RCC 7860 (cell line): ENCODE measurements around the gene CNTN5.

Experiments
- DNase-seq: peaks from one replicate; pipeline ENCODE4 v3.0.0-alpha.2; 2015; ENCODE audit warnings: low spot score
- FAIRE-seq: peaks from 2 replicates; lab custom pipeline; 2012; peaks lifted over from hg19 to GRCh38; lab: Jason Lieb, UNC

Gene CNTN5

GRCh38 chr11:99489581-99489980 lies 468.8 kb downstream of the CNTN5 start:
- DNase-seq, result no peak
- FAIRE-seq, result no peak

GRCh38 chr11:99494065-99494464 lies 473.3 kb downstream of the CNTN5 start:
- DNase-seq (no peak), FAIRE-seq (no peak)

GRCh38 chr11:99501655-99502054 lies 480.9 kb downstream of the CNTN5 start:
- FAIRE-seq (no peak), DNase-seq (no peak)

- DNase-seq (no peak), FAIRE-seq (no peak)
These were observed 484.6 kb downstream of the CNTN5 start for GRCh38 chr11:99505316-99505715.

GRCh38 chr11:99505831-99506230 lies 485.1 kb downstream of the CNTN5 start:
- DNase-seq (no peak), FAIRE-seq (no peak)

GRCh38 chr11:99509863-99510262 lies 489.1 kb downstream of the CNTN5 start:
- no peak for DNase-seq
- FAIRE-seq, result no peak

- no peak for DNase-seq
- no peak for FAIRE-seq
These were observed 492.6 kb downstream of the CNTN5 start for GRCh38 chr11:99513368-99513767.

- FAIRE-seq (no peak), DNase-seq (no peak)
These were observed 498.3 kb downstream of the CNTN5 start for GRCh38 chr11:99519095-99519494.

- no peak for DNase-seq
- FAIRE-seq, result no peak
These were observed 501.9 kb downstream of the CNTN5 start for GRCh38 chr11:99522467-99523173.

GRCh38 chr11:99531468-99531867 lies 510.7 kb downstream of the CNTN5 start:
- no peak for DNase-seq
- FAIRE-seq, result no peak

GRCh38 chr11:99534812-99535211 lies 514.1 kb downstream of the CNTN5 start:
- FAIRE-seq (no peak), DNase-seq (no peak)

GRCh38 chr11:99535406-99535805 lies 514.7 kb downstream of the CNTN5 start:
- no peak for DNase-seq
- FAIRE-seq, result no peak

- FAIRE-seq (peak; percentile 86), DNase-seq (no peak)
These were observed 515.1 kb downstream of the CNTN5 start for GRCh38 chr11:99535819-99536218.

GRCh38 chr11:99537681-99538080 lies 516.9 kb downstream of the CNTN5 start:
- DNase-seq (no peak), FAIRE-seq (no peak)

GRCh38 chr11:99545616-99546015 lies 524.9 kb downstream of the CNTN5 start:
- FAIRE-seq (no peak), DNase-seq (no peak)

- FAIRE-seq (no peak), DNase-seq (no peak)
These were observed 527.5 kb downstream of the CNTN5 start for GRCh38 chr11:99548264-99548663.

GRCh38 chr11:99554232-99554903 lies 533.6 kb downstream of the CNTN5 start:
- no peak for DNase-seq
- FAIRE-seq, result no peak

- DNase-seq (no peak), FAIRE-seq (no peak)
These were observed 534.7 kb downstream of the CNTN5 start for GRCh38 chr11:99555486-99555885.

GRCh38 chr11:99565333-99565732 lies 544.6 kb downstream of the CNTN5 start:
- FAIRE-seq, result no peak
- no peak for DNase-seq

- DNase-seq, result no peak
- no peak for FAIRE-seq
These were observed 546.7 kb downstream of the CNTN5 start for GRCh38 chr11:99567334-99567956.

- FAIRE-seq (no peak), DNase-seq (no peak)
These were observed 548.1 kb downstream of the CNTN5 start for GRCh38 chr11:99568808-99569207.

- no peak for FAIRE-seq
- no peak for DNase-seq
These were observed 550.3 kb downstream of the CNTN5 start for GRCh38 chr11:99571094-99571493.
